Neural cell (in vitro differentiated cells): ENCODE data around the gene RAB15.

Source experiments
- CTCF ChIP-seq: fragments of 450-650 bp; IDR thresholded peaks from 2 replicates; pipeline ENCODE4 v1.5.1; 2014; ENCODE audit warnings: antibody characterized with exemption, mild to moderate bottlenecking, moderate library complexity; ENCODE audit not compliant: poor library complexity, severe bottlenecking
- EP300 ChIP-seq: fragments of 450-650 bp; conservative IDR thresholded peaks from 2 replicates; pipeline ENCODE4 v1.6.1; 2014; ENCODE audit warnings: antibody characterized with exemption, mild to moderate bottlenecking, moderate library complexity; ENCODE audit not compliant: poor library complexity, severe bottlenecking
- TAF1 ChIP-seq: IDR thresholded peaks from 2 replicates; pipeline ENCODE4 v1.6.1; 2012; ENCODE audit warnings: low read depth

GRCh38 chr14:64937171-64937820, 34.8 kb downstream of the RAB15 start:
- no peak for TF ChIP-seq CTCF
- TF ChIP-seq TAF1, result no peak
- TF ChIP-seq EP300, result no peak
